Neural cell (in vitro differentiated cells): ENCODE results near the gene PRRT4.
A peak's percentile ranks its signal among the peaks of the same experiment; 100 is the strongest.

Source experiments
- CTCF ChIP-seq: fragments of 450-650 bp; IDR thresholded peaks from 2 replicates; pipeline ENCODE4 v1.5.1; 2014; ENCODE audit warnings: antibody characterized with exemption, mild to moderate bottlenecking, moderate library complexity; ENCODE audit not compliant: poor library complexity, severe bottlenecking
- EZH2 ChIP-seq: fragments of 200-600, 300-800 bp; shearing (Covaris generic), sonication (generic); IDR thresholded peaks from 2 replicates; pipeline ENCODE4 v1.6.1; 2014; ENCODE audit warnings: antibody characterized with exemption, low read length, borderline replicate concordance, mild to moderate bottlenecking; ENCODE audit not compliant: insufficient read depth, poor library complexity, severe bottlenecking
- MXI1 ChIP-seq: fragments of 450-650 bp; conservative IDR thresholded peaks from 2 replicates; pipeline ENCODE4 v1.6.1; 2014; ENCODE audit warnings: antibody characterized with exemption, mild to moderate bottlenecking; ENCODE audit not compliant: poor library complexity, severe bottlenecking
- POLR2AphosphoS5 ChIP-seq: IDR thresholded peaks from 2 replicates; pipeline ENCODE4 v1.6.1; 2012
- SMC3 ChIP-seq: fragments of 450-650 bp; conservative IDR thresholded peaks from 2 replicates; pipeline ENCODE4 v1.6.1; 2014; ENCODE audit warnings: antibody characterized with exemption, mild to moderate bottlenecking, moderate library complexity; ENCODE audit not compliant: poor library complexity
- TAF1 ChIP-seq: IDR thresholded peaks from 2 replicates; pipeline ENCODE4 v1.6.1; 2012; ENCODE audit warnings: low read depth
- TF ChIP-seq, protein P1 (sequence below): IDR thresholded peaks from 2 replicates; pipeline ENCODE4 v1.6.1; 2012; ENCODE audit warnings: borderline replicate concordance

DNA sequence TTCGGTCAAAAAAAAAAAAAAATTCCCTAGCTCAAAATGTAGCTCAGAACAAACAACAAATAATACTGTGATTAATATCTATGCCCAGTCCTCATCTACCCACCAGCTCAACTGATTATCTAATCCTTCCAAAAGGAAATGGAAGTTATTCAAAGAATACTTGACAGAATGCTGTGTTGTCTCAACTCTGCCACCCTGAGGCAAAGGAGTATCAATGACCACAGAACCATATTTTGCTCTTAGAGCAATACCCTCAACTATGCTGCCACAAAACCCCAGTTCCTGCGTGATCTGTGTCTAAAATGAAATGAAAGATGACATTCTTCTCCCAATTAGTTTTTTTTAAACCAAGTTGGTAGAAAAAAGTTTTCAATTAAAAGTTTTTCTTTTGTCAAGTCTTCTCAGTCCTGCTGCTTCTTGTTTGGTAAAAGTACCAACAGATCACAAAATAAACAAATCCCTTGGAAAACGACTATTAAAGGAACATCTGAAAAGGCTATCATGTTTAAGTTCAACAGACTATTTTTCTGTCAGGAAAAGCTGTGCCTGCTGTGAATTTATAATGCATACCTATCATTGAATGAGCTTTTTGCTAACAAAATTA, 39.3 kb downstream of the PRRT4 start:
- TF ChIP-seq EZH2 (no peak), CTCF (peak; percentile 58), TAF1 (no peak), MXI1 (no peak), POLR2AphosphoS5 (no peak), SMC3 (peak; percentile 67)
- TF ChIP-seq, protein P1, sequence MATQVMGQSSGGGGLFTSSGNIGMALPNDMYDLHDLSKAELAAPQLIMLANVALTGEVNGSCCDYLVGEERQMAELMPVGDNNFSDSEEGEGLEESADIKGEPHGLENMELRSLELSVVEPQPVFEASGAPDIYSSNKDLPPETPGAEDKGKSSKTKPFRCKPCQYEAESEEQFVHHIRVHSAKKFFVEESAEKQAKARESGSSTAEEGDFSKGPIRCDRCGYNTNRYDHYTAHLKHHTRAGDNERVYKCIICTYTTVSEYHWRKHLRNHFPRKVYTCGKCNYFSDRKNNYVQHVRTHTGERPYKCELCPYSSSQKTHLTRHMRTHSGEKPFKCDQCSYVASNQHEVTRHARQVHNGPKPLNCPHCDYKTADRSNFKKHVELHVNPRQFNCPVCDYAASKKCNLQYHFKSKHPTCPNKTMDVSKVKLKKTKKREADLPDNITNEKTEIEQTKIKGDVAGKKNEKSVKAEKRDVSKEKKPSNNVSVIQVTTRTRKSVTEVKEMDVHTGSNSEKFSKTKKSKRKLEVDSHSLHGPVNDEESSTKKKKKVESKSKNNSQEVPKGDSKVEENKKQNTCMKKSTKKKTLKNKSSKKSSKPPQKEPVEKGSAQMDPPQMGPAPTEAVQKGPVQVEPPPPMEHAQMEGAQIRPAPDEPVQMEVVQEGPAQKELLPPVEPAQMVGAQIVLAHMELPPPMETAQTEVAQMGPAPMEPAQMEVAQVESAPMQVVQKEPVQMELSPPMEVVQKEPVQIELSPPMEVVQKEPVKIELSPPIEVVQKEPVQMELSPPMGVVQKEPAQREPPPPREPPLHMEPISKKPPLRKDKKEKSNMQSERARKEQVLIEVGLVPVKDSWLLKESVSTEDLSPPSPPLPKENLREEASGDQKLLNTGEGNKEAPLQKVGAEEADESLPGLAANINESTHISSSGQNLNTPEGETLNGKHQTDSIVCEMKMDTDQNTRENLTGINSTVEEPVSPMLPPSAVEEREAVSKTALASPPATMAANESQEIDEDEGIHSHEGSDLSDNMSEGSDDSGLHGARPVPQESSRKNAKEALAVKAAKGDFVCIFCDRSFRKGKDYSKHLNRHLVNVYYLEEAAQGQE, result no peak
